Measurements from ENCODE around the gene DDX19B.
"Not testable (repeated sequence)": the region's sequence is repeated elsewhere in the genome, so short reads cannot be mapped to it uniquely, and the experiment has no call there.

DDX19B gene

GRCh38 chr16:70298988-70299938 lies at the start of gene DDX19B:
TSS of gene DDX19B (plus strand) at chr16:70299186. CDS start at chr16:70299298, 112 bp downstream.
- peak; percentile 73 for DNase-seq

GRCh38 chr16:70249697-70250096 lies 49.3 kb upstream of the DDX19B start:
- DNase-seq = not testable (repeated sequence)

GRCh38 chr16:70250748-70251628 lies 48.0 kb upstream of the DDX19B start:
- peak; percentile 44 for DNase-seq

DNA sequence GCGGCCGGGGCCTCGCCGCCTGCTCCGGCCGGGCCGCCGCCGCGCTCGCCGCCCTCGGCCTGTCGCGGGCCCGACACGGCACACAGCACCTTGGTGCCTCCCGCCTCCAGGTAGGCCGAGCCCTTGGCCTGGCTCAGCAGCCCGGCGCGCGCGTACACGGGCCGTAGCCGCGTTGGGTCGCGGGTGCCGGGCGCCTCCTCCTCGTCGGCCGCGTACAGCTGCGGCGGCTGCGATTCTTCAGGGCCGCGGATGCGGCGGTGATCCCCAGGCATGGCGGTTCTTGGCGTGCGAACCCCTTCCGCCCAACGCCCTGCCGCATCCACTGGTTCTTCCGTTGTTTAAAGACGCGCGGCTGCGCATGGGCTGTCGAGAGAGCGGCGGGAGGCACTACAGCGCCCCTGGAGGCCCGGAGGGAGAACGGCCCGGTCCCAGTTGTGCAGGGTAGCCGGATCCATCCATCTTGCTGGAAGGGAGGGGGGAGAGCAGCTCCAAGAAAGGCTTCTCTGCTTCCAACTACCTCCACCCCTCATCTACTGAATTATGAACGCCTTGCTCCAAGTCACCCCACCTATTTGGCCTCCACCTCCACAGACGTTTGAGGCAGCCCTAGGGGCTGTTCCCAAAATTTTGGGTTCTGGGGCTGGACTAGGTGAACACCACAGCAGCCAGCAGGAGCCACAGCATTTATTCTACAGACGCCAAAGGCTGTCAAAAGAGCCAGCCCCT lies 47.2 kb upstream of the DDX19B start, which contains the start of gene EXOSC6:
Gene EXOSC6, minus strand, starts transcription at position 312 of the 726 bp plus-strand sequence. Its CDS starts 40 bp downstream, at position 272.
- peak; percentile 95 for DNase-seq

GRCh38 chr16:70252355-70252988 lies 46.5 kb upstream of the DDX19B start:
- DNase-seq = peak; percentile 1

DNA sequence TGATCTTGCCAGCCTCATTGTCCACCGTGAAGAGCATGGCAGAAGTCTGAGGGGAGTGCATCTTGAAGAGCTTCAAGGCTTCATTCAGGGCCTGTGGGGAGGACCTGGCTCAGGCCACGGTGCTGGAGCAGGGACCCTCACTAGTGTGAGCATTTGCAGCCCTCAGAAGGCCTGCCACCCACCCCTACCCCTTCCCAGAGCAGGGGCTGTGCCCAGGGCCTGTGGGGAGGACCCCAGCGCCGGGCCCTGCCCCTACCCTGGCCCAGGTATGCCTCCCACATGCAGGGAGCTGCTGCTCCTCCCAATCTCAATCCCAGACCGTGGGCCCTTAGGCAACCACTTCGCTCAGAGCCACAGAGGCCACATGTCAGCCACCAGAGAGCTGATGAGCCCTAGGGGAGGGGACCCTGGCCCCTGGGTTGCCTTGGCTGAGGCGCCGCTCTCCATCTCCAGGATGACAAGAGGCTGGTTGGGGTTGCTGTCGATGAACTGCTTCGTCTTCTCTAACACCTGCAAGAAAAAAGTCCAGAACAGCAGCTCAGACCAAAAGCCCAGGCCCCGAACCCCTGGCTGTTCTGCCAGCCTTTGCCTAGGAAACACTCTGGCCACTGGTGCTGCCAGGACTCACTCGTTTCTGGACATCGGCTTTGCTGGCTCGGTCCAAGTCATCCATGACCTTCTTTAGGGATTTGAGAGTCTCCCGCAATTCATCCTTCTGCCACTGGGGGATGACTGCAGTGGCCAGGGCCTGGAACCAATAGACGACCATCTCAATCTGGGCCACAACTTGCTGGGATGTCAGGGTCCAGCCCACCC lies 45.5 kb upstream of the DDX19B start:
- peak; percentile 41 for DNase-seq

- DNase-seq = no peak
Measured at GRCh38 chr16:70254180-70254964, 44.6 kb upstream of the DDX19B start.

- no peak for DNase-seq
Measured at GRCh38 chr16:70254965-70255286, 44.1 kb upstream of the DDX19B start.

DNA sequence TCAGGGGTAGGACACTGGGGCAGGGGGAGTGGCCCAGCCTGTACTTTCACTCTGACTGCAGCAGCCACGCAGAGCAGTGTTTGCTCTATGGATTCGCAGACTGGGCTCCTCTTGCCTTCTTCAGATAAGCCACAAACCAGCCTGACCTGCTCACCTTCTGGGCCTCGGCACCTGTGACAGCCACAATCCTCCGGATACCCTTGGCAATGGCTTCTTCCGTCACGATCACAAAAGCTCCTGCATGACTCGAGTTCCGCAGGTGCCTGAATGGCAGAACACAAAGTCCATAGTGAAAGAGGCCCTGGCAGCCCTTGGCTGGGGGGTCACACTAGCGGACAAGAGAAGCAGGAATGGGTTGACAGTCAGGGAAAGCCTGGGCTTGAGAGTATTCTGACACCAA lies 43.4 kb upstream of the DDX19B start:
- no peak for DNase-seq

DNA sequence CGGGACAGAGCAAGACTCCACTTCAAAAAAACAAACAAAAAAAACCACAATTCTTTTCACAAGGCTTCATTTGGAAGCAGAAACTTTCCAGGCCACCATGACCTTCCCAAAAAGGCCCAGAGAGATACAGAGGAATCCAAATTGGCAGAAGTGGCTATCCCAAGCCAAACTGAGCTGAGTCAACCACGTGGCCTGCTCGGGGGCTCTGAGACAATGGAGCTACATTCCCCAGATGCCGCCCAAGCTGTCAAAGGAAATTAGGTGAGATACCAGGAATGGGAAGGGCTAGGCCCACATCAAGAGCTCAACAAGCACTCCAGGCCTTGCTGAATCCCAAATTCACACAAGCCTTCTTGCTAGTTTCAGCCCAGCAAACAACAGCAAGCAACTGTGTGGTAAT lies 41.6 kb upstream of the DDX19B start:
- DNase-seq = no peak

GRCh38 chr16:70258065-70258464 lies 40.9 kb upstream of the DDX19B start:
- DNase-seq = no peak

DNA sequence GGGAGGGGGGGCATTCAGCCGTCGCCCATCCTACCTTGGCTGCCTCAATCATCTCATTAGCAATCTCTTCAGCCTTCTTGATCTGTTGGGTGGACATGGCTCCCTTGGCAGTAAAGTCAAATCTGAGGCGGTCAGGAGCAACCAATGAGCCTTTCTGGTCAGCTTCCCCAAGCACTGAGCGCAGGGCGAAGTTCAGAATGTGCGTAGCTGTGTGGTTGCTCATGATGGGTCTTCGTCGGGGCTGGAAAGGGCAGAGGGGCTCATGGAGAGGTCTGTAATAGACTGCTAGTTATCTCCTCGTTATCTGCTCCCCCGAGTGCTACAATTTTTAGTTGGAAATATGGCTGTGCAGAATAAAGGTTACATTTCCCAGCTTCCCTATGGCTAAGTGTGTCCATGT lies 40.0 kb upstream of the DDX19B start:
- DNase-seq = no peak

DNA sequence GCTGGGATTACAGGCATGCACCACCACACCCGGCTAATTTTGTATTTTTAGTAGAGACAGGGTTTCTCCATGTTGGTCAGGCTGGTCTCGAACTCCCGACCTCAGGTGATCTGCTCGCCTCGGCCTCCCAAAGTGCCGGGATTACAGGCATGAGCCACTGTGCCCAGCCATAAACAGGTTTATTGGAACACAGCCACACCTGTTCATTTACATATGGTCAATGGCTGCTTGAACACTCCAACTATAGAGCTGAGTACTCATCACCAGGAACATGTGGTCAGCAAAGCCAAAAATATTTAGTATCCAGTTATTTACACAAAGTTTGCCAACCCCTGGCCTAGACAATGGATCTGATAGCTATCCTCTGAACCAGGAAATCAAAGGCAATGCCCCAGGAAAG lies 39.1 kb upstream of the DDX19B start:
- not testable (repeated sequence) for DNase-seq

- DNase-seq = peak; percentile 36
Measured at GRCh38 chr16:70267516-70267915, 31.5 kb upstream of the DDX19B start.

DNA sequence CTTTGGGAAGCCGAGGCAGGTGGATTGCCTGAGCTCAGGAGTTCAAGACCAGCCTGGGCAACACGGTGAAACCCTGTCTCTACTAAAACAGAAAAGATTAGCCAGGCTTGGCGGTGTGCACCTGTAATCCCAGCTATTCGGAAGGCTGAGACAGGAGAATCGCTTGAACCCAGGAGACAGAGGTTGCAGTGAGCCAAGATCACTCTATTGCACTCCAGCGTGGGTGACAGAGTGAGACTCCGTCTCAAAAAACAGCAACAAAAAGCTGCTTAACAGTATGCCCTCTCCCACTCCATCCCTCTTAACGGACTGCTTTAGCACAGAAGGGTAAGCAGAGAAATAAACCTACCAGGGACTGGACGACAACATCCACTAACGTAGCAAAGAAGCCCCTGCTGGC lies 31.1 kb upstream of the DDX19B start:
- DNase-seq = not testable (repeated sequence)

- DNase-seq = no peak
Measured at GRCh38 chr16:70269471-70269870, 29.5 kb upstream of the DDX19B start.

GRCh38 chr16:70270176-70270575 lies 28.8 kb upstream of the DDX19B start:
- DNase-seq = no peak

DNA sequence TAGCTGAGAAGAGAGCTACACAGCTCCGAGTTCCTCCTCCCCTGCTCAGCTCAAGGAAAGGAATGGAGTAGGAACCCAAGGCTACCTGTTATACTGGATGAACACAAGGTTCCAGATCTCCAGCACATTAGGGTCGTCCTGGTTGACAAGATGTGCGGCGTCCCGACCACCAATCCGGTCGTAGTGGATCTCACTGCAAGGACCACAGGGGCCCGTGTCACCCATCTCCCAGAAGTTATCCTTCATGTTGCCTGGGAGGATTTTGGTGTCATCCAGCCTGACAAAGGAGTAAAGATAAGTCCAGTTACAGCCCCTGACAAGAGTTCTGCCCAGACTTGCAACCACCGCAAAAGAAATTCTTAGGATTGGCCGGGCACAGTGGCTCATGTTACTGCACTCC lies 27.3 kb upstream of the DDX19B start:
- DNase-seq = no peak

- DNase-seq = no peak
Measured at GRCh38 chr16:70276392-70276791, 22.6 kb upstream of the DDX19B start.

- DNase-seq = not testable (repeated sequence)
Measured at GRCh38 chr16:70287304-70287971, 11.5 kb upstream of the DDX19B start.

Measured in inflammatory macrophage treated with lipopolysaccharide for 4 hours (primary cell).